IPS DF 4.7 (cell line): ENCODE measurements around the gene IKZF1.

Experiments
- DNase-seq: peaks from one replicate; pipeline ENCODE4 v3.0.0-alpha.2; 2013; ENCODE audit warnings: low spot score; ENCODE audit errors: extremely low read depth

The IKZF1 gene

GRCh38 chr7:50308532-50309385, 4.2 kb downstream of the IKZF1 start:
- no peak for DNase-seq

DNA sequence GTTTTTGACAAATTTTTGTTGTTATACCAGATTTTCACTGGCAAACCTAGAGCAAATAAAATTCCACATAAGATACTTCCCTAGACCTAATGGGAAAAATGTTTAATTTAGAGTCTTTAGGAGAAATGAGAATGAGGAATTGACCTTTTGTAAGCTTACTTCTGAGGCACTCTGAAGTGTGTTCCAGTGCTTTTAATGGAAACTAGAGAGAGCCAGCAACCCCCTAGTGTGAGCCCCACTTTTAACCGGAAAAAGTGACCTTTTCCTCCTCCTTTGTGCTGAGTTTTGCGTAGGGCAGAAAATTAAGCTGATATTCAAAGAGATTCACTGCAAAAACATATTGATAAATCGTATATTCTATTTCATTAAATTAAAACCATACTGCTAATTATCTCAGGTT, 5.2 kb downstream of the IKZF1 start:
- no peak for DNase-seq

GRCh38 chr7:50310361-50310760, 5.8 kb downstream of the IKZF1 start:
- DNase-seq, result no peak

DNA sequence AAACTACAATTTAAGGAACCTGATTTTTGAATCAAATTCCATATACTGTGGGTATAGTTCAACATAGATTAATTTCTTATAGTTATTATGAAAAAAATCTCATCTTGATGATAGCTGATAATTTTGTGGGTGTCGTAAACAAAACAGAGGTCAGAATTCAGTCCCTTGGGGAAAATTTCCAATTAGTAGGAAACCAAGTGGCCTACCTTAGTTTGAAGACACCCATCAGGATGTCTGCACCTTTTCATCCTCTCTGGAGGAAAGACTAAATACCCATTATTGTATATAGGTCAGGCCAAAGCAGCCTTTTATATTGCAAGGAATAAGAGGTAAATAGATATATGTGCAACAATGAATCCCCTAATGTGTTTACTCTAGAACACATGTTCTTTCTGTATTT, 6.4 kb downstream of the IKZF1 start:
- no peak for DNase-seq

GRCh38 chr7:50312250-50313162, 8.0 kb downstream of the IKZF1 start:
- no peak for DNase-seq

- DNase-seq, result no peak
These were observed 10.5 kb downstream of the IKZF1 start for GRCh38 chr7:50314836-50315592.

DNA sequence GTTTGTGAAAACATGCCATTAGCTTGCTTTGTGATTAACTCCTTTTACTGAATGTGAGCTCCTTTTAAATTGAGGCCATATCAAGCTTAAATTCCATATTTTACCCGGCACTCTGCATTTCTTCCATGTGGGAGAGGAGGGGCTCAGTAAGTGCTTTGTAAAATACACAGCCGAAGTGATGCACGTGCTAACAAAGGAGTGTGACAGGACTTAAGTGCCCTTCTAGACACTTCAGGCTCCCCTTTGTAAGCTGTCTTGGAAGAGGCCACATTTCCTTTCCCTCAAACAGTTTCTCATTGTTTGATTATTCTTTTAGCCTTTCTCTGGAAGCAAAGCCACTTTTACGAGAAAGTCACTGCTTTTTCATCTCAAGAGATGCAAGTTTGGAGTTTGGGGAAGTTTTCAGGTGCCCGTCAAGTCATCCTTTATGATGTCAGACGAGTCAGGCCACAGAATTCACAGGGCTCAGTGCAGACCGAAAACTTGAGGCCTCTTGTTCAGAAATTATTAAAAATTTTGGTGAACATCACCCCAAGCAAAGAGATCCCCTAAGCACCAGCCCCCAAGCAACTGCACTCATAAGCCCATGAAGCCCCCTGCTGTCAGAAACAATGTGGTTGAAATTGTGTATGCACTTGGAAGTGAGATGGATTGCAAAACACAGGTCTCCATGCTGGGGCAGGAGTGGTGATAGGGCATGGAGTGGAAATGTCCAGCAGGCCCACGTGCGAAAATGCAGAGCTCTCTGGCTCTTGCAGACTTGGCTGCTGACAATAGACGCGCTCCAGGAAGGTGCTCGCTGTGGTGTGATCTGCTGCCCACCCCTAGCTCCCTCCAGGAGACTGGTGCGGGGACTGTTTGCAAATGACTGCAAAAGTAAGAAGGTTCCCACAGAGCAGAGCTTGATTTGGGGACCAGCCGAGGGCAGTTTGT, 11.5 kb downstream of the IKZF1 start:
- no peak for DNase-seq

GRCh38 chr7:50317221-50317678, 12.7 kb downstream of the IKZF1 start:
- no peak for DNase-seq

DNA sequence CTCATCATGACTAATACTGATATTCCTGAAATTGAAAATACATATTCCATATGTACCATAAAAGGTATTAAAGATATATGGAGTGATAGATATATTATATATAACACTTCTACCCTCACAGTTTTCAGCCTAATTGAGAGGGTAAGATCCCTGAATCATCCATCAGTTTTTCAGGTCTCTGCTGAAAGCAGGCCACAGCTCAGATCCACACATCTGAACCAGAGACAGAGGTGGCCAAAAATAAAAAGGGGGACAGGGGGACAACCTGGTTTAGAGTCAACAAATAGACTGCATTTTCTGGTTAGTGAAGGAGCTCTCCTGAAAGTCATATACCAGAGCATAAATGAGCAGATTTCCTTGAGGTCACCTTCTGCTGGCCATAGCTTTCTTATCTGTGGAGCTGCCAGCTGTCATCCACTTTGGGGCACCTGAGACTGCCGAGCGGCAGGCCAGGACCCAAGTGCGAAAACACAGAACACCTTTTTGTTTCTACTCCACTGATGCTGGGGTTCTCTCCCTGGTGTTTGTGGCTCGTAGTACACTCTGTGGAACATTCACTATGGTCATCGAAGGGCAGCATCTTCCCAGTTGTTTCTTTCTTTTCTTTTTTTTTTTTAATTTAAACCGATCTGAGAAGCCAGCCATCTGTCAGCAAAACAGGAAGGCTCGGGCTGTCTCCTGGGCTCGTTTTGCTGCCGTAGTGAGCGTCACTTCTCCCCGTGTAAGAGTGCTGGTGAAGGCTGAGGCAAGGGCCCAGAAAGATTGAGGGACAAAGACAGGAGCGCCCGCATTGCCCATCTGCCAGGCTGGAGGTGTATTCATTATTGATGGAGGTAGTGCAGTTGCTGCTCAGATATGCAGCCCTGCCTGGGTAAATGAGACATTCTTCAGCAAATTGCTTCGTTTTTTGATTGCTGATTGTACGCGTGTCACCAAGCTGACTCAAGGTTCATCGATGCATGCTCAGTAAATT, 13.5 kb downstream of the IKZF1 start:
- no peak for DNase-seq

DNA sequence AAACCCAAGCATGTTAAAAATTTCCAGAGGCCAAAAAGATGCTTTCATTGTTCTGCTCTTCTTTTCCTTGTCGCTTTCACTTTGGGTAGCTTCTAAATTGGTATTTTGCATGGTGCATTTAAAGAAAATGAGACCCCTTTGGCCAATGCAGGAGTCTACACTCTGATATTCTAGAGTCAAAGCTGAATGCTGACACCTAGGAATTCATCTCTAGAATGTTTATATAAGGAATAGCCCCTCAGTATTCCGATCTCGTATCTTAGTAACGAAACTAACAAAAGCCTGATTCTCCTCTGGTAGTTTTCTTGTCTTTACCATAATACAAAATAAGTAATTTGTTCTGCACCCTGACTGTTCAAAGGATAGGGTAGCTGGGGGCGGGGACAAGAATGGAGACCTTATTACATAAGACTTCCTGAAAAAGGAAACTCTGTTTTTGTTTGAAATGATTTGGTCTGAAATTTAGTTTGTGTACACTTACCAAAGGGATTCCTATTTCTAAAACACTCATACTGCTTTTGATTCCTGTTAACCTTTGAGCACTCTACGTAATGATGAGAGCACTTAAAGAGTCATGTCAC, 17.1 kb downstream of the IKZF1 start:
- DNase-seq, result no peak

DNA sequence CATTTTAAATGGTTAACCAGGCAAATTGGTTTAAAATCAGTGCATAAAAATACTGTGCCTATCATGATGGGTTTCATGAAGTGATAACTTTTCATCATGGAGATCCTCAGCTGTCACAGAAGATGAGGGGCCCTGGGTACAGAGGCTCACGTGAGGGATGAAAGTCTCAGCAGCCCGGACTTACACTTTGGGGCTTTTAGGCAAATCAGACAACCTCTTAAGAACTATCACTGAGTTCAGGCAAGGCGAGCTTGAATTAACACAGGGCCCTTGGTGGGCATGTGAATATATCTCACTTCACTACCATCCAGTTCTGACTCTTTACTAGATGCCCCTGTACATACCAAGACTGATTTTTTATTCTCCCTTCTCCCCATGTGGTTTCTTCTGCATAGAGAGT, 19.6 kb downstream of the IKZF1 start:
- no peak for DNase-seq

DNA sequence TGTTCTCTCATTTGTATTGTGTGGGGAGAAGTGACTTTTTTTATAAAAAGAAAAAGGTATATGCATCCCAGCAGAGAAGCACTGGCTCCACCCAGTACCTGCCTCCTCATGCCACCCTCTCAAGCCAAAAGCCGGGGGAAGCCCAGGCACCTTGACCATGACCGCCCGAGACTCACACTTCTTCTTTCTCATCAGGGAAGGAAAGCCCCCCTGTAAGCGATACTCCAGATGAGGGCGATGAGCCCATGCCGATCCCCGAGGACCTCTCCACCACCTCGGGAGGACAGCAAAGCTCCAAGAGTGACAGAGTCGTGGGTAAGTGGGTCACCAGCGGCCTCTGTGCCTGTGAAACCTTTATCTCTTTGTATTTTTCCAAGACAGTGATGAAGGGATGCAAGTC, 22.9 kb downstream of the IKZF1 start:
- no peak for DNase-seq

DNA sequence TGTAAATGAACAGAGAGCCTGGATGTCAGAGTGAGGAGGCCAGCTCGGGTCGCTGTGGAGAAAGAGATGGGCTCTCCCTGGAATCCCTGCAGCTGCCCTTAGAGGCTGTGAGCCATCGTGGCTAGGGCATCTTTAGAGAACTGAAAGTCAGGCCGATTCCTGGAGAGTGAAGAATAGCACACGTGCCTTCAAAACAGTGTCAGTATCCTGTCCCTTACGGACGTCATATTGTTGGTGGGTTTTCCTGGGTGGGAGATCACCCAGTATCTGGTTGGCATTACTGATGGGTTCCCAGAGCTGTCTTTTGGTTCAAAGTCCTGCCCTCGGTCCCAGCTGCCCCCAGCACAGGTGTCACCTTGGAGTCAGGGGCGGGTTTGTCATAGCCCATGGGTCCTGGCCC, 25.3 kb downstream of the IKZF1 start:
- DNase-seq, result no peak

DNA sequence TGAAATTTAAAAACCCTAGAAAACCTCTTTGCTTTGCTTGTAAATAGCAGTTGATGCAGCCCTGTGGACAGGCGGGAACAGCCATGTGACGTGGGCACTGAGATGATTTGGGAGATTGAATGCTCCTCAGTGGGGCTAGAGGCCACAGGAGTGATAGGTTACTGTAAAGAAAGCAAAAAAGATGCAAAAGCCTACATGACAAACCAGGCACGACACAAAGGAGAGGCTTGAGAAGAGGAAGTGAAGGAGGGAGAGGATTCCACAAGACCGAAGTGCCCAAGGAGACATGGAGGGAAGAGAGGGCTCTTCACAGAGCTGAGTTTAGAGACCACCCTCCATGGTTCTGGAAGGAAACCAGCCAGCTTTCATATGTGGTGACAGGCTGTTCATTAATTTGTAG, 25.7 kb downstream of the IKZF1 start:
- DNase-seq, result no peak

- no peak for DNase-seq
These were observed 26.2 kb downstream of the IKZF1 start for GRCh38 chr7:50330696-50331095.

GRCh38 chr7:50331564-50332208, 27.2 kb downstream of the IKZF1 start:
- DNase-seq, result no peak

DNA sequence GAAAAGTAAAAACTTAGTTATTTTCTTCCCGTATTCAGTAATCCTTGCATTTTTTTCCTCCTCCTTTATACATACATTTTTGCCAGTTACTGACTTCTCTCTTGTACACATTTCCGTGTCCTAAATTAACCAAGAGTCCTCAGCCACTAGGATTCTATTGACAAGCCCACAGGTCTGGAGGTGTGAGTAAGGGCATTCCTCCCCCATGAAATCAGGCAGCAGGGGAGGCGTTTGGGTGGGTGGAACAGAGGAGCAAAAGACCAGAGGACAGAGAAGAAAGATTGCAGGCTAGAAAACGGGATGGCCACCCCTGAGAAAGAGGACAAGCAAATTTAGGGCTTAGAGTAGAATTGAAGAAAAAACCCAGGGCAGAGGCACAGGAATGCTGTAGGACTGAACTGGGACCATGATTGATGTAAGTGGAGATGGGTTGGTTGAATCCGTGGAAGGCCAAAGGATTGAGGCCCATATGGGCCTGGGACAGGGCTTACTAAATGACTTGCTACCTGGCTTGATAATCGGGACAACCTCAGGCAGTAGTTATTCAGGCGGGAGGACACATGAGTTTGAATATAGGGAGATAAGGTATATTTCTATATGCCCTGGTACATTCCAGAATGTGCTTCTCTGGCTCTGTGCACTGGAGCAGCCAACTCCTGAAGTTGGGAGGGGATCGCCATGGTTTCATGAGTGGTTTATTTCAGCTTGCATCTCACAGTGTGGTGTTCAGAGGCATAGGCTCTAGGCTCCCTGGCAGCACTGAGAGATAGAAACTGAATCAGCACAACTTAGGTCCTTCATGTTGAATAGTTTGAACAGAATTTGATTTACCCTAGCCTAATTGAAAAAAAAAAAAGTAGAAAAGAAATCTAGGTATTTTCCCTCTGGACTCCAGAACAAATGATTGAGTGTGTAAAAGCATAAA, 28.0 kb downstream of the IKZF1 start:
- no peak for DNase-seq
